OCI-LY7 (cell line): ENCODE measurements around the gene CSF1. TPM values are rescaled to one million over a fixed set of nuclear protein-coding genes. Genes with fewer than 3 reads are reported as not detected.

Source experiments
- BruUV-seq: library from RNA; stranded (reverse); fragments of 400-500 nt; replicated peaks from 2 replicates; lab custom pipeline; 2021; lab: Mats Ljungman, UMichigan
- CTCF ChIA-PET: fragments of 300-600 bp; sonication (Branson Sonifier 250); formaldehyde crosslinking; loops from one replicate; lab custom pipeline; 2022; ENCODE audit warnings: antibody characterized with exemption; ENCODE audit not compliant: unreplicated experiment; lab: Charles Lee
- POLR2A ChIA-PET: fragments of 300-600 bp; sonication (Branson Sonifier 250); formaldehyde crosslinking; loops from one replicate; lab custom pipeline; 2022; ENCODE audit warnings: antibody characterized with exemption; lab: Charles Lee
- DNase-seq: peaks from one replicate; pipeline ENCODE4 v3.0.0-alpha.2; 2015; ENCODE audit warnings: low spot score
- H2AFZ ChIP-seq: fragments of 200-600 bp; sonication (generic), shearing (Covaris generic); 2 replicates; pipeline ENCODE4 v1.6.1; 2014; ENCODE audit warnings: mild to moderate bottlenecking, antibody characterized with exemption, low read length, moderate library complexity
- H3K27ac ChIP-seq: fragments of 200-600 bp; sonication (generic); 2 replicates; pipeline ENCODE4 v1.5.1; 2014; ENCODE audit warnings: mixed run types, low read depth, mild to moderate bottlenecking, moderate library complexity, low read length, inconsistent platforms; ENCODE audit not compliant: poor library complexity, severe bottlenecking
- H3K36me3 ChIP-seq: fragments of 200-600 bp; sonication (generic); 2 replicates; pipeline ENCODE4 v1.6.1; 2014; ENCODE audit warnings: mild to moderate bottlenecking, antibody characterized with exemption, low read length, moderate library complexity, mixed read lengths; ENCODE audit not compliant: insufficient read depth
- H3K4me1 ChIP-seq: fragments of 200-600 bp; sonication (generic); 2 replicates; pipeline ENCODE4 v1.5.1; 2014; ENCODE audit warnings: mild to moderate bottlenecking, low read length; ENCODE audit not compliant: insufficient read depth, poor library complexity, severe bottlenecking
- H3K4me2 ChIP-seq: fragments of 200-600 bp; sonication (generic); 2 replicates; pipeline ENCODE4 v1.6.1; 2014; ENCODE audit warnings: mild to moderate bottlenecking, low read length
- H3K4me3 ChIP-seq: fragments of 200-600 bp; sonication (generic); 2 replicates; pipeline ENCODE4 v1.5.1; 2014; ENCODE audit warnings: mild to moderate bottlenecking, low read depth, low read length; ENCODE audit not compliant: poor library complexity, severe bottlenecking
- H3K79me2 ChIP-seq: fragments of 200-600 bp; sonication (generic); 2 replicates; pipeline ENCODE4 v1.6.1; 2016; ENCODE audit warnings: low read depth, mild to moderate bottlenecking, low read length, moderate library complexity, mixed read lengths; ENCODE audit not compliant: insufficient read depth
- H3K9me2 ChIP-seq: fragments of 200-600 bp; sonication (generic); 2 replicates; pipeline ENCODE4 v1.6.1; 2016; ENCODE audit warnings: mild to moderate bottlenecking, low read length, mixed read lengths; ENCODE audit not compliant: insufficient read depth
- H3K9me3 ChIP-seq: fragments of 200-600 bp; sonication (generic); 2 replicates; pipeline ENCODE4 v1.6.1; 2014; ENCODE audit warnings: mild to moderate bottlenecking, mixed run types, low read length, mixed read lengths
- H4K20me1 ChIP-seq: fragments of 200-600 bp; sonication (generic); 2 replicates; pipeline ENCODE4 v1.6.1; 2014; ENCODE audit warnings: mild to moderate bottlenecking, antibody characterized with exemption, low read length, moderate library complexity, mixed read lengths; ENCODE audit not compliant: insufficient read depth
- CTCF ChIP-seq: fragments of 200-600 bp; sonication (generic); conservative IDR thresholded peaks from 2 replicates; pipeline ENCODE4 v1.5.1; 2014; ENCODE audit warnings: mild to moderate bottlenecking, antibody characterized with exemption, low read length, moderate library complexity, mixed read lengths
- EZH2phosphoT487 ChIP-seq: fragments of 200-600 bp; sonication (generic); IDR thresholded peaks from 2 replicates; pipeline ENCODE4 v1.6.1; 2018; ENCODE audit warnings: low read depth, borderline replicate concordance, mild to moderate bottlenecking, mixed run types, antibody characterized with exemption, low read length, moderate library complexity, mixed read lengths
- intact Hi-C: fragments of 100-400 bp; cut with micrococcal nuclease; formaldehyde crosslinking; loops from one replicate; pipeline ENCODE4 v1.10.0; 2022; ENCODE audit not compliant: unreplicated experiment
- total RNA-seq, 2 experiments: library from RNA; depleted of rRNA in 1 of 2; stranded (reverse); fragments of >200 nt in 1 of 2; shearing (Covaris generic) in 1 of 2; gene quantifications; 2 replicates each; pipeline ENCODE4 v1.2.3, GENCODE V29; 2014 to 2022

CSF1 gene
- total RNA-seq, 2 experiments from 2014 or later, result not detected

- Histone ChIP-seq H3K9me3 (no peaks in the 10 kb centered on the region), H4K20me1 (no peaks in the 10 kb centered on the region), H3K9me2 (no peaks in the 10 kb centered on the region), H3K4me1 (no peaks in the 10 kb centered on the region), H3K4me3 (no peak overlapping the region), H3K4me2 (no peak overlapping the region), H2AFZ (no peak overlapping the region), H3K27ac (no peak overlapping the region), H3K79me2 (no peaks in the 10 kb centered on the region), H3K36me3 (no peaks in the 10 kb centered on the region)
- POLR2A ChIA-PET, result no interaction called here
- CTCF ChIA-PET, result no interaction called here
- no TSS peak for BruUV-seq
- intact Hi-C loops, result no loop called here
- 0 out of 2 replicates have a peak, but pooled peaks have one; percentile 22 for TF ChIP-seq CTCF
- no peak for TF ChIP-seq EZH2phosphoT487
- no peak for DNase-seq
Measured at GRCh38 chr1:109930252-109930993, 19.8 kb downstream of the CSF1 start.

- Histone ChIP-seq H3K4me2 (no peak overlapping the region), H3K36me3 (no peaks in the 10 kb centered on the region), H3K4me3 (no peak overlapping the region), H3K9me3 (no peaks in the 10 kb centered on the region), H2AFZ (no peak overlapping the region), H3K9me2 (no peaks in the 10 kb centered on the region), H3K79me2 (no peaks in the 10 kb centered on the region), H4K20me1 (no peaks in the 10 kb centered on the region), H3K27ac (no peak overlapping the region), H3K4me1 (no peaks in the 10 kb centered on the region)
- intact Hi-C loops, result no loop called here
- ChIA-PET CTCF (no interaction called here), POLR2A (no interaction called here)
- no TSS peak for BruUV-seq
- no peak for TF ChIP-seq EZH2phosphoT487
- TF ChIP-seq CTCF, result no peak
- DNase-seq, result no peak
Measured at GRCh38 chr1:109931189-109931731, 20.6 kb downstream of the CSF1 start.
